ELR (cell line): ENCODE data around the gene ANKRD2.
"Not testable (repeated sequence)": the region's sequence is repeated elsewhere in the genome, so short reads cannot be mapped to it uniquely, and the experiment has no call there.

Experiments
- DNase-seq: peaks from one replicate; pipeline ENCODE4 v3.0.0-alpha.2; 2015; ENCODE audit warnings: low read depth

The ANKRD2 gene

DNA sequence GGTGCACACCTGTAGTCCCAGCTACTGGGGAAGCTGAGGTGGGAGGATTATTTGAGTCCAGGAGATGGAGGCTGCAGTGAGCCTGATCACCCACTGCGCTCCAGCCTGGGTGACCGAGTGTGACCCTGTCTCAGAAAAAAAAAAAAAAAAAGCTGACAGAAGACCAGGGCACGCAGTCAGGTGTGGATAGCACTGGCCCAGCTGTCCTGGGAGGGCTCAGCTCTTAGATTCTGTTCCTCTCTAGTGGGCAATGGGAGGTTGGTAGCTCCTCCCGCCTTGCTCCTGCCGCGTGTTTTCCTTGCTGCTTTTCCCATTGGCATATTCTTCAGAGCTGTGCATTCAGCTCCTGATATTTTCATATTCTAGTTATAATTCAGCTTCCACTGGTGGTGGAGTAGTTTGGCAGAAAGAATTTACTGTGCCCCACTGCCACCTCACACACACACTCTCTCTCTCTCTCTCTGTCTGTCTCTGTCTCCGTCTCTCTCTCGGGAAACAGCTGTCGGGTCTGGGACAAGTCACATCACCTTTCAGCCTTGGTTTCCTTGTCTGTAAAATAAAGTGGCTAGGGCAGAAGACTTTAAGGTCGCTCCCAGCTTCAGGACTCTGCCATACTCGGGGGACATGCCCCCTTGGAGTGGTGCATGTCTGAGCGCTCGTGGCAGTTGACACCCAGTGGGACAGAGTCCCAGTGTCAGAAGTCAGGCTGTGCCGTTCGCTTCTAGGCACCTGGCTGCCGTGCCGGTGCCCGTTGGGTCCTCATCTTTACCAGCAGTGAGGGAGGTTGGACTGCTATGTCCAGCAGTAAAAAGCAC is 25.9 kb upstream of the ANKRD2 start:
- DNase-seq, result no peak

DNA sequence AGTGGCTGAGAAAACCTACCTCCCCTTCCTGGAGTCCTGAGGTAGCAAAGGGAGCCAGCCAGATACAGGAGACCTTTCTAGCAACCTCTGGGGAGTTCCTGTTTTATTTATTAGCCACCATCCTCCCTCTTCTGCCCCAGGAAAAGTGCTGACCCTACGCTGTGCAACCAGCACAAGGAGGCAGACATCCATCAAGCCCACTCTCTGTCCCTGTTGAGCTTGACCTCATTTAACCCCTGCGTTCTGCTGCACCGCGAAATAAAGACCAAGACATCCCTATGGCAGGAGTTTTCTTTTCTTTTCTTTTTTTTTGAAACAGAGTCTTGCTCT is 25.3 kb upstream of the ANKRD2 start:
- no peak for DNase-seq

DNA sequence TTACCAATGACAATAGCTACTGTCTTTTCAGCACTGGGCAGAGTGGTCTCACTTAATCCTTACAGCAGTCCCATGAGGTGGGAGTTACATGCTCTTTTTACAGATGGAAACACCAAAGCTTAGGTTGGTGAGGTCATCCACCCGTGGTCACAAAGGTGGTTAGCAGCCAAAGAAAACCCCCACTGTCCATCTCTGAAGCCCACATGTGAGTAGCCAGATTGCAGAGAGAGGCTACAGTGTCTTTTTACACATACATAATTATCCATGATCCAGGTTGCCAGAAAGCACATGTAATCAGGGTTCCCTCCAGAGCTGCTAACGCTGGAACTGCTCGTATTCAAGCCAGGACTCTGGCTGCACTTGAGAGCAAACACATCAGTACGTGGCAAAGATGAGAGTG is 24.6 kb upstream of the ANKRD2 start:
- DNase-seq, result no peak

DNA sequence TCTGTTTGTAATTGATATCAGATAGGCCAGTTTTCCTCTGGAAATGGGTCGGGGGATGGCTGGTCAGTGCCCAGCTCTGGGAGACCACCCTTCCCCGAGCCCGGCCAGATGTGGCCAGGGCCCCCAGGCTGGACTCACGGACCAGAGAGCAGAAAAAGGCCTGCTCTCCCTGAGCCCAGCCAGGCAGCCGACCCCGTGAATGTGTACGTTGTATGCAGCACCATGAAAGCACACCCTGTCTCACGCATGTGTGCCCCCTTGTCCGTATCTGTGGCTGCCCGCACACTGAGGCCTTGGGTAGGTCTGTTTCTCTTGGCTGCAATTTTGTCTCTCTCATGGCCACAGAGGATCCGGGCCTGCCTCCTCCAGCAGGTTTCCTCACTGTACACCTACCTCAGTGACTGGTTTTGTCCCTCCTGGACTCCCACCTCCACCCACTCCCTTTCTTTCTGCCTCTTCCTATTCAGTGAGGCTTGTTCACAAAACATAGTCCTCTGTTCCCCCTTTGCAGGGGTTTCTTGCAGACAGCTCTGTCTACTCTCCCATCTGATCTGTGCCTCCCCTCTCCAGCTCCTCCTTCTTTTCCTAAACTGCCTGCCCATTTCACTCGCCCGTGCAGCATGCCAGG is 23.6 kb upstream of the ANKRD2 start:
- DNase-seq, result no peak

DNA sequence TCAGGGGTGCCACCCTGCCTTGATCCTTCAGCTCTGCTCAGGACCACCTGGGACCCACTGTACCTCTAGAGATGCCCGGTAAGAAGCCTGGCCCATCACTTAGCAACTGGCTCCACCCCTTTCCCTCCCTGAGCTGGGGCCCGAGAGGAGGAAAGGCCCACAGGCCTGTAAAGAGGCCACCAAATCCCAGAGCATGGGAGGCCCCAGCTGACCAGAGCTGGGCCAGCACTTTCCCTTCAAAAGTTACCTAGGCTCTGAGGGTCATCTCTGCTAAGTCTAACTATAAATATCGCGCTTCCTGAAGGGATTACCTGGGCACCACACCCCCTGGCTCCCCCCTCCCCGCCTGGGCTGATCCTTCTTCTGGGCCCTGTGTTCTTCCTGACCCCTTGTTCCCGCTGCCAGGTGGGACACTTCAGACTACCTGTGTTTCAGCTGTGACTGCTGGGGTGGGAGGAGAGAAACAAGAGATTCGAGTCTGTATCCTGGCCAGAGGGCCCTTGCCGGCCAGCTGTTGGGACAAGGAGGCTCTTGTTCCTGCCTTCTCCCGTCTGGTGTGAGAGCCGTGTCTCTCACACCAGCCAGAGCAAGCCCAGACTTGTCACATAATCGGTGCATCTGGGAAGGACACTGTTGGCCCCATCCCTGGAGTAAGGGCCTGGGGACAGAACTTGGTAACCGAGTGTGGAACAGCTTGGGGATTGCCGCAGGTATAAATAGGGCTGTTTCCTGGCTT is 22.8 kb upstream of the ANKRD2 start:
- no peak for DNase-seq

DNA sequence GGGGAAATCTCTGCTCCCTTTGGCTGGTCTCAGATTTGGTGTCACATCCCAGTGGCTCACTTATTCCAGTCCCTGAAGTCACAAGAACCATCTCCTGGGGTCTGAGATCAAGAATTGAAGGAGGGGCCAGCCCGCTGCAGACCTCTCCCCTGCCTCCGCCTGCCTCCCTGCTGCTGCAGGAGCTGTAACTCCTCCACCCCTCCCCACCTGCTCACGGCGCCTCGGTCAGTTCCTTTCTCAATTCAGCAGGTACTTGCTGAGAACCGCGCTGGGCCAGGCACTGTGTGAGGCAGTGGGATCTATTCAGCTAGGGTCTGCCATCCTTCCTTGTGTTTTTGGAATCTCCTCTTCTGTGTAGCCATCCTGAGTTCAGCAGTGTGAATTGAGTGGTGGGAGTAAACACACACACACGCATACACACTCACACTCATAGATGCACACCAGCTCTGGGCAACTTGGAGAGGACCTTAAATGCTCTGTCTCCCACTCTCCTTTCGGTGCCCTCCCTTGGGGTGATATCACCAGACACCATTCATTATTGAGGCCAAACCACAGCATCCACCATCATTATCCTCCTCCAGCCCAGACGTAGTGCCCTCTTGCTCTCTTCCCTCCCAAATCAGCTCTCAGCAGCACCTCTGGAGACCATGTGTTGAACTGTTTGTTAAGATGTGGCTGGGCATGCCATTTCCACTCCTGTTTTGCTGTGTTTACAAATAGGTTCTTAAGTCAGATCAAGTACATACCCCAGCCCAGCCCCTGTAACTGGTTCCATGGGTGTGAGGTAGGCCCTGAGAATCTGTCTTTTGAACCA is 22.0 kb upstream of the ANKRD2 start:
- DNase-seq, result no peak

DNA sequence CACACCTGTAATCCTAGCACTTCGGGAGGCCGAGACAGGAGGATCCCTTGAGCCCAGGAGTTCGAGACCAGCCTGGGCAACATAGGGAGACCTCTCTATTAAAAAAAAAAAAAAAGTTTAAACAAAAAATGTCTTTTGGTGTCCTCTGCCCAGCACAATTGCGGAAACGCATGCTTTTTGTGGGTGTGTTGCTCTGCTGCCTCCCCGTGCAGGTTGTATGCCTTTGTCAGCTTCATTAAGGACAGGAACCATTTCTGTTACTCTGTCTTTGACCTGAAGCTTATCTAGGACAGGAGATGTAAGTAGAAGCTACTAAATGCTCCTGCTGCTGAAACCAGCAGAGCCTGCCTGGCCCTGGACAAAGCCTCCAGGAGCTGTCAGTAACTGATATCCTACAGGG is 21.3 kb upstream of the ANKRD2 start:
- DNase-seq, result no peak

DNA sequence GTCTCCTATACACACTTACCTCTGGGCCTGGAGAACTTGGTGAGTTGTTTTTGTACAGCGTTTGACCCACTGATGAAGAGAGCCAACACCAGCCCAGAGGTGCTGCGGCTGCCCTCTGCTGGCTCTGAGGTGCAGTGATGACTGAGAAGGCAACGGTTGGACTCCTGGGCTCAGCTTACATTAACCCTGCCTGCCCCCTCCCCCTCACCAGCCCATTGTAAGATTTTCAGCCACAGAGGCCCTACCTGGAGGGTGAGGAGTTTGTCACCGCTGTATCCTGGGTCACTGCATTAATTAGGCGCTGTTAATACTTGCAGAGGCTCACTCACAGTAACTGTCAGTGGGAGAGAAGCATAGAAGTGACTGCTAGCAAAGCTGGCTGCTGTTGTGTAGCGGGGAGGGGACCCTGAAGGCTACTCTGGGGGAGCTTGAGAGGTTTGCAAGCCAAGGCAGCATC is 19.0 kb upstream of the ANKRD2 start:
- DNase-seq, result peak; percentile 73

DNA sequence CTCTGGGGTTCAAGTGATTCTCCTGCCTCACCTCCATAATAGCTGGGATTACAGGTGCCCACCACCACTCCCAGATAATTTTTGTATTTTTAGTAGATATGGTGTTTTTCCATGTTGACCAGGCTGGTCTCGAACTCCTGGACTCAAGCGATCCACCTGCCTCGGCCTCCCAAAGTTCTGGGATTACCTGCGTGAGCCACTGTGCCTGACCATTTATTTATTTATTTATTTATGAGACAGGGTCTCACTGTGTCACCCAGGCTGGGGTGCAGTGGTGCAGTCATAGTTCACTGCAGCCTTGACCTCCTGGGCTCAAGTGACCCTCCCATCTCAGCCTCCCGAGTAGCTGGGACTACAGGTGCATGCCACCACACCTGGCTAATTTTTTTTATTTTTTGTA is 18.2 kb upstream of the ANKRD2 start:
- DNase-seq, result not testable (repeated sequence)

DNA sequence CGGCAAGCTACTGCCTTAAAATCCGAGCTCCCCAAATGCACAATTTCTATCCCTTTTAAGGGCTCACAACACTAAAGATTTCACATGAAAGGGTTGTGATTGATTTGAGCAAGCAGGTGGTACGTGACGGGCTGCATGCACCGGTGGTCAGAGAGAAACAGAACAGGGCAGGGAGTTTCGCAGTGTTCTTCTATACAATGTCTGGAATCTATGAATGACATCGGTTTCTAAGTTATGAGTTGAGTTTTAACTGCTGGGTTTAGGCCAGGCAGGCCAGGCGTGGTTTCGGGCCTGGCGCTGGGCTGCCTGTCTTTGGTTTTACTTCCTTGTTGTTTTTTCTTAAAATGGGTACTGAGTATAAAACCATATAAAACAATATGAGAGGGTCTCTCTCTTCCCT is 17.0 kb upstream of the ANKRD2 start:
- not testable (repeated sequence) for DNase-seq

DNA sequence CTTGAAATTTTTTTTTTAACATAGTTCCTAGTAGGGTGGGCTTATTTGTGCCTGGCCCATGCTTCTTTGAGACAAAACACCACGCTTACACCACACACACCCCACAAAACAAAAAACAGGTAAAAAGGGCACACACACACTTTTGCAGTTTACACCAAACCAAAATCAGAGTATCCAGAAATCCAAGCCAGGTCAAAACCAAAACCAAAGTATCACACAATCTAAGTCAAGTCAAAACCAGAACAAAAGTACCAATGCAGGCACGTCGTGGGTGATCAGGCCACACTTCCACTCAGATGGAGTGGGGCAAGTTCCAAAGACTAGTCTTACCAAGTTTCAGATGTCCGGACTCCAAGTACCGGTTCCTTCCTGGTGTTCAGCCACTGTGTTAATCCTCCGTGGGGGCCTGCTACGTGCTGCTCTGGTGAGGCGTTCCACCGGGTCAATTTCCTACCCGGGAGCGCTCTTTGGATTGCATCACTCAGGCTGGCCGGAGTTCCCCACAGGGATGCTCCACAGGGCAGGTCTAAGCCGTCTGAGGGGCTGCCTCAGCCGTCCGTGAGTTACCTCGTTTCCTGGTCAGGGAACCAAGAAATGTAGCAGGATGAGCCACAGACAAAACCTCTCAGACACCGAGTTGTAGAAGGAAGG is 11.7 kb upstream of the ANKRD2 start:
- not testable (repeated sequence) for DNase-seq

DNA sequence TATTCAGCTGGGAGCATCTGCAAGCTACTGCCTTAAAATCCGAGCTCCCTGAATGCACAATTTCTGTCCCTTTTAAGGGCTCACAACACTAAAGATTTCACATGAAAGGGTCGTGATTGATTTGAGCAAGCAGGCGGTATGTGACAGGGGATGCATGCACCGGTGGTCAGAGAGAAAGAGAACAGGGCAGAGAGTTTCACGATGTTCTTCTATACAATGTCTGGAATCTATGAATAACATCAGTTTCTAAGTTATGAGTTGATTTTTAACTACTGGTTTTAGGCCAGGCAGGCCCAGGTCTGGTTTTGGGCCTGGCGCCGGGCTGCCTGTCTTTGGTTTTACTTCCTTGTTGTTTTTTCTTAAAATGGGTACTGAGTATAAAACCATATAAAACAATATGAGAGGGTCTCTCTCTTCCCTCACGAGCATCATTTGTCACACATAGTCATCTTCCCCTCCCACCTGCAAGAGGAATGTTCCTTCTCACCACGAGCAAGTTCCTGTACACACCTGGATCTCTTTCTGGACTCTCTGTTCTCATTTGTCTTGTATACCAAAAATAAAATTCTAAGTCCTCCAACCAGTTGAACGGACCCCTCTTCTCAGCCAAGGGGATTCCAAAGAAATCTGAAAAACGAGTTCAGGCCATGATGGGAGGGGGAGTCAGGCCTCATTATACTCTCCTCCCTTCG is 11.0 kb upstream of the ANKRD2 start:
- not testable (repeated sequence) for DNase-seq

DNA sequence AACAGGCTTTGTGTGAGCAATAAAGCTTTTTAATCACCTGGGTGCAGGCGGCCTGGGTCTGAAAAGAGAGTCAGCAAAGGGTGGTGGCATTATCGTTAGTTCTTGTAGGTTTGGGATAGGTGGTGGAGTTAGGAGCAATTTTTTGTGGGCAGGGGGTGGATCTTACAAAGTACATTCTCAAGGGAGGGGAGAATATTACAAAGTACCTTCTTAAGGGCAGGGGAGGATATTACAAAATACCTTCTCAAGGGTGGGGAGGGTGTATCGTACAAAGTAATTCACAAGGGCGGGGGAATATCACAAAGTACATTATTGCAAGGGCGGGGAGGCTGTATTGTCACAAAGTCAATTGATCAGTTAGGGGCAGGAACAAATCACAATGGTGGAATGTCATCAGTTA is 10.2 kb upstream of the ANKRD2 start:
- DNase-seq, result not testable (repeated sequence)

DNA sequence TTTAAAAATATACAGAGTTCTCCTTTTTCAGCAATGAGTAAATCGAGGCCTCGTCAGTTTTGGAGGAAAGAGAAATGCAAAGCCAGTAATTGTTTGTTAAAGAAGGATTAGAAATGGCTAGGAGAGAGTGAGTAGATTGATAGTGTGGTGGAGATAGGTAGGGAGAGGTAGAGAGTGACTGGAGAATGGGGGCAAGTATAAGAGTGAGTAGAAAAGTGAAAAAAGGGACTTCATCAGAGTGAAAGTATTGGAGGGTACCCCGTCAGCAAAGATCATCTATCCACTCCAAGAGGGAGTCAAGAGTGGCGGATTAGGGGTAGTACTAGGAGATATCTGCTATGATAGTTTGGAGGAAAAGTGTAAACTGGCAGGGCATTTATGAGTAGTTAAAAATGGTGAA is 9.2 kb upstream of the ANKRD2 start:
- no peak for DNase-seq

DNA sequence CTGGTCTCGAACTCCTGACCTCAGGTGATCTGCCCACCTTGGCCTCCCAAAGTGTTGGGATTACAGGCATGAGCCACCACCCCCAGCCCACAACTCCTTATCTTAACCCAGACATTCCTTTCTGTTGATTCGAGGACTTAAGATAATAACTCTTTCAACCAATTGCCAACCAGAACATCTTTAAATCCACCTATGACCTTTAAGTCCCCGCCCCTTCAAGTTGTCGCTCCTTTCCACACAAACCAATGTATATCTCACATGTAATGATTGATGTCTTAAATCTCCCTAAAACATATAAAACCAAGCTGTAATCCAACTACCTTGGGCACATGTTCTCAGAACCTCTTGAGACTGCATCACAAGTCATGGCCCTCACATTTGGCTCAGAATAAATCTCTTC is 7.8 kb upstream of the ANKRD2 start:
- no peak for DNase-seq

DNA sequence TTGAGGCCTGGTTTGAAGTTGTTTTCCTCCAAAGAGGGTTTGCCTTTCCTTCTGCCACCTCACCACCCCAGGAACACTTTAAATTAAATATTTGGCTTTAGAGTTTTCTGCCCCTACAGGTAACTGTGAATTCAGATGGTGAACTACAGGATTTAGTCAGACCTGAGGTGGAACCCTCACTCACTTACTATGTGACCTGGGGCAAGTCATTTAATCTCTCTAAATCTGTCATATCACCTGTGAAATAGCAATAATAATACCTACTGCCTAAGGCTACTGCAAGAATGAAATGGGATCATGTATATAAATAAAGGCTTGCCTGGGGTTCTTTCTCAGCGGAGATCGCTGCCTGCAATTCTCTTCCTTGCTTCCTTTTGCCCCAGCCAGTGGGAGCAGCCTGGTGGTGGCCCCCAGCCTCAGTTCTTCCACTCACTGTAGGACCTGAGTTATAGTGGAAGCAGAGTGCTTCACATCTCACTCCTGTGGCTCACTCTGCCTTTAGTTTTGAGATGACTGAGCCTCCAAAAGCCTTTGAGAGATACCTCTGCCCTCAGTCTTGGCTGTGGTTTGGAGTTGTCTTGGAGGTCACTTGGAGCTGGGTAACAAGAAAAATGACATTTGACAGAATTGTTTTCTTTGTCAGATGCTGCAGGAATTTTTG is 6.1 kb upstream of the ANKRD2 start:
- DNase-seq, result no peak

DNA sequence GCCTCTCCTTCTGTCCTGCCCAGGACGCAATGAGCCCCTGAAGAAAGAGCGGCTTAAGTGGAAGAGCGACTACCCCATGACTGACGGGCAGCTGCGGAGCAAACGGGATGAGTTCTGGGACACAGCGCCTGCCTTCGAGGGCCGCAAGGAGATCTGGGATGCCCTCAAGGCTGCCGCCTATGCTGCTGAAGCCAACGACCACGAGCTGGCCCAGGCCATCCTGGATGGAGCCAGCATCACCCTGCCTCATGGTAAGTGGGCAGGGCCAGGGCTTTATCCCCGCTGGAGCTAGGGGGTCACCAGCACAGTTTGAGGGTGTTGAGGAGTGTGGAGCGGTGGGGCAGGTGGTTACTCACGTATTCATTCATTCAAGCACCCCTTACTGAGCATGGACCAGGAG is 4.7 kb upstream of the ANKRD2 start:
- no peak for DNase-seq

DNA sequence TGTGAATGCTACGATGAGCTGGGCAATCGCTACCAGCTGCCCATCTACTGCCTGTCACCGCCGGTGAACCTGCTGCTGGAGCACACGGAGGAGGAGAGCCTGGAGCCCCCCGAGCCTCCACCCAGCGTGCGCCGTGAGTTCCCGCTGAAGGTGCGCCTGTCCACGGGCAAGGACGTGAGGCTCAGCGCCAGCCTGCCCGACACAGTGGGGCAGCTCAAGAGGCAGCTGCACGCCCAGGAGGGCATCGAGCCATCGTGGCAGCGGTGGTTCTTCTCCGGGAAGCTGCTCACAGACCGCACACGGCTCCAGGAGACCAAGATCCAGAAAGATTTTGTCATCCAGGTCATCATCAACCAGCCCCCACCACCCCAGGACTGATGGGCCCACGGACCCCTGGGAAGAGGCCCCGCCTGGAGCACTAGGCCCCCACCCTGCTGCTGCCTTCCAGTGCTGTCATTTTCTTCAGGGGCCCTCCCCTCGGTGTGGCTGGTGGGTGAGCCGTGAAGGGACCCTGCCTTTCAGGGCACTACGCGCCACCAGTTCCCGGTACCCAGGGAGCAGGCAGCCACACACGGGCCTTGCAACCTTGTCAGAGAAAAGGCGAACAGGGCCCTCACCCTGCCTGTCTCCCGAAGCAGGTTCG is 2.3 kb upstream of the ANKRD2 start:
- no peak for DNase-seq

DNA sequence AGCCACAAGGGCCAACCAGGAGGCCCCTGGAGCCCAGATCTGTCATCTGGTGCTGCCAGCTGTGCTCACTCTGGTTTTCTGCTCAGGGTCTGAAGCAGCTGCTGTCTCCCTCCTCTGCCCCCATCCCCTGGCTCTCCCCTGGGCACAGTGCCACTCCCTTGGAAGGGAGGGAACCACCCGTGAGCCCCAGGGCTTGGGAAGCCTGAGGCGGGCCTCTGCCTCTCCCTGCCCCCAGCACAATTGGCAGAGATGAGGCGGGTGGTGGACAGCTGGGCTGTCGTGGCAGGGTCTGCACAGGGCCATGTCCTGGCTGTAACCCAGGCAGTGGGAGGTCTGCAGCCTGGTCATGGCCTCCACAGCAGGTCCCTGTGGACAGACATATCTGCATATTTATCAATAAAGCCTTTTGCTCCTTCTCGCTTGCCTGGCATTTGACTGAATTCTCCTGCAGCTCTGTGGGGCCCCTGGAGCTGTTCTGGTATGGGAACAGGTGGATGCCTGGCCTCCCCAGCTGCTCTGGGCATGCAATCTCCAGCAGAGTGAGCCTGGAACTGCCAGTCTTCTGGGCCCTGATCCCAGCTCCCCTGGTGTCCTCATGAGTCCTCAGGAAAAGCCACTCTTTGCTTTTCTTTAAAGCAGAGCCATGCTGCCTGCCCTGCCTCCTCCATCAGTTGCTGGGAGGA is 1.6 kb upstream of the ANKRD2 start:
- no peak for DNase-seq

DNA sequence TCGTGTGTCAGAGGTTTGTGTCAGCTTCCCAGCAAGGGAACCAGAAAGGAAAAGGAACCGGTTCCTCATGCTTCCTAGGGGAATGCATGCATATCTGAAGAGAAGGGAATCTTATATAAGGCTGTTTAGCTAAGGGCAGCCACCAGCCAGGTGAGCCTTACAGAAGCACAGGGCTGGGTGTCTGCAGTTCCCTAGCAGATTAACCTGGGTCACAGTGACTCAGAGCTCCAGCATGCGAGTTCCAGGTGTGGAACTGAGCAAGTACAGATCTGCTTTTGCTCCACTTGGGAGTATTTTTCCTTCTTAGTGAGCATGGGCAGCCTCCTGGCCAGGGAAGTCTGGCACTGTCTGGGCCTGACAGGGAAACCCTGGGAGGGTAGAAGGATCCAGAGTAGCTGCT is 957 bp upstream of the ANKRD2 start:
- DNase-seq, result no peak
